GM12878 (cell line): ENCODE data around the gene CCDC6.

Source experiments
- ATF7 ChIP-seq: fragments of 450-650 bp; IDR thresholded peaks from 2 replicates; pipeline ENCODE4 v1.6.1; 2016; ENCODE audit warnings: low read depth, mild to moderate bottlenecking
- CREM ChIP-seq: IDR thresholded peaks from 2 replicates; pipeline ENCODE4 v1.6.1; 2014; ENCODE audit warnings: antibody characterized with exemption, low read depth
- CTCF ChIP-seq, 3 experiments: IDR thresholded peaks in 2 of 3; conservative IDR thresholded peaks in 1 of 3; 2 replicates each; pipeline ENCODE4 v1.5.1; 2011; ENCODE audit warnings: low read depth in 3 of 3, low read length in 3 of 3, mild to moderate bottlenecking in 3 of 3, control low read depth in 2 of 3, moderate library complexity in 2 of 3, inconsistent platforms in 1 of 3, mixed read lengths in 1 of 3; ENCODE audit not compliant: control insufficient read depth in 2 of 3, insufficient read depth in 1 of 3; ENCODE audit errors: extremely low read depth in 1 of 3
- EZH2 ChIP-seq: IDR thresholded peaks from 2 replicates; pipeline ENCODE4 v1.6.1; 2012; ENCODE audit warnings: low read depth, mild to moderate bottlenecking, control low read depth, inconsistent platforms, low read length, borderline replicate concordance; ENCODE audit not compliant: control insufficient read depth
- HDAC2 ChIP-seq: fragments of 200-600 bp; sonication (generic); IDR thresholded peaks from 2 replicates; pipeline ENCODE4 v1.6.1; 2017
- JUND ChIP-seq: IDR thresholded peaks from 2 replicates; pipeline ENCODE4 v1.6.1; 2012; ENCODE audit warnings: low read depth, mild to moderate bottlenecking, low read length, improper control_type of control experiment, moderate library complexity
- POLR2AphosphoS5 ChIP-seq: IDR thresholded peaks from 2 replicates; pipeline ENCODE4 v1.6.1; 2011; ENCODE audit warnings: mild to moderate bottlenecking, low read length, inconsistent platforms
- USF2 ChIP-seq: IDR thresholded peaks from 2 replicates; pipeline ENCODE4 v1.6.1; 2011; ENCODE audit warnings: low read depth, low read length, improper control_type of control experiment, borderline replicate concordance

- no peak for TF ChIP-seq USF2
- no peak for TF ChIP-seq ATF7
- no peak for TF ChIP-seq HDAC2
- TF ChIP-seq POLR2AphosphoS5 = no peak
- TF ChIP-seq EZH2 = no peak
- TF ChIP-seq CTCF (IDR thresholded peaks at IDR 0.05 in 2 of 3, conservative IDR thresholded peaks at IDR 0.05 in 1 of 3; ENCODE audit: control insufficient read depth in 2 of 3, extremely low read depth in 1 of 3, insufficient read depth in 1 of 3, low read depth in 3 of 3, low read length in 3 of 3) = no peak
- TF ChIP-seq CREM = peak; percentile 13; the same call in 1 of the 2 replicates
- TF ChIP-seq JUND = no peak
These were observed 76.8 kb downstream of the CCDC6 start for GRCh38 chr10:59829601-59830000.
